Hippocampal formation (tissue), 2 donors: ENCODE results near the gene LPCAT2.
A peak's percentile ranks its signal among the peaks of the same experiment; 100 is the strongest.

Experiments
- DNase-seq, 2 donors: peaks; one replicate each; lab custom pipeline; 2025; lab: John Stamatoyannopoulos, UW

Gene LPCAT2

GRCh38 chr16:55555436-55555835 is 46.6 kb downstream of the LPCAT2 start:
- DNase-seq: no peak

GRCh38 chr16:55557186-55557585 is 48.3 kb downstream of the LPCAT2 start:
- no peak for DNase-seq

GRCh38 chr16:55559233-55559632 is 50.4 kb downstream of the LPCAT2 start:
- no peak for DNase-seq

- DNase-seq: no peak
These were observed 51.2 kb downstream of the LPCAT2 start for GRCh38 chr16:55559933-55560516.

- DNase-seq: no peak
These were observed 52.5 kb downstream of the LPCAT2 start for GRCh38 chr16:55561319-55561848.

- DNase-seq: no peak
These were observed 54.1 kb downstream of the LPCAT2 start for GRCh38 chr16:55562936-55563335.

GRCh38 chr16:55563797-55564196 is 54.9 kb downstream of the LPCAT2 start:
- no peak for DNase-seq

GRCh38 chr16:55565086-55565485 is 56.2 kb downstream of the LPCAT2 start:
- no peak for DNase-seq

- no peak for DNase-seq
These were observed 57.7 kb downstream of the LPCAT2 start, which contains the start of gene CAPNS2 for GRCh38 chr16:55566432-55567175. CAPNS2 (plus strand) TSS chr16:55566684; CDS start chr16:55566757, 73 bp downstream.

- DNase-seq: no peak
These were observed 58.5 kb downstream of the LPCAT2 start for GRCh38 chr16:55567382-55567781.

GRCh38 chr16:55568207-55568606 is 59.3 kb downstream of the LPCAT2 start:
- DNase-seq: no peak

GRCh38 chr16:55569025-55569424 is 60.2 kb downstream of the LPCAT2 start:
- no peak for DNase-seq

- no peak for DNase-seq
These were observed 61.3 kb downstream of the LPCAT2 start for GRCh38 chr16:55570159-55570558.

- no peak for DNase-seq
These were observed 62.5 kb downstream of the LPCAT2 start for GRCh38 chr16:55571191-55571897.

GRCh38 chr16:55572439-55572838 is 63.6 kb downstream of the LPCAT2 start:
- DNase-seq: no peak

GRCh38 chr16:55574811-55575210 is 65.9 kb downstream of the LPCAT2 start:
- DNase-seq: no peak

- DNase-seq: no peak
These were observed 66.6 kb downstream of the LPCAT2 start for GRCh38 chr16:55575496-55575895.

GRCh38 chr16:55576384-55576783 is 67.5 kb downstream of the LPCAT2 start:
- DNase-seq: no peak

- peak in 1 of 2 donors; percentile 4 for DNase-seq
These were observed 69.0 kb downstream of the LPCAT2 start for GRCh38 chr16:55577887-55578286.

GRCh38 chr16:55585631-55586030 is 76.8 kb downstream of the LPCAT2 start:
- no peak for DNase-seq

- DNase-seq: no peak
These were observed 79.9 kb downstream of the LPCAT2 start for GRCh38 chr16:55588799-55589198.

- DNase-seq: no peak
These were observed 83.4 kb downstream of the LPCAT2 start for GRCh38 chr16:55592306-55592705.

GRCh38 chr16:55597928-55598327 is 89.1 kb downstream of the LPCAT2 start:
- DNase-seq: no peak
